HCT116 (cell line): Measurements from ENCODE around the gene PLA2G4C.

Source experiments
- EZH2 ChIP-seq: fragments of 200-600 bp; sonication (generic); IDR thresholded peaks from 2 replicates; pipeline ENCODE4 v1.6.1; 2017; ENCODE audit warnings: antibody characterized with exemption, mixed run types
- POLR2AphosphoS5 ChIP-seq: IDR thresholded peaks from 2 replicates; pipeline ENCODE4 v1.6.1; 2011; ENCODE audit warnings: mild to moderate bottlenecking, low read depth, low read length, moderate library complexity
- TF ChIP-seq, protein P1 (sequence below), 3 experiments: fragments of 200-600 bp in 1 of 3; sonication (generic) in 1 of 3; IDR thresholded peaks in 2 of 3; conservative IDR thresholded peaks in 1 of 3; 2 replicates each; pipeline ENCODE4 v1.5.1; 2012 to 2017; ENCODE audit warnings: low read depth in 2 of 3, low read length in 2 of 3, antibody characterized with exemption in 1 of 3, borderline replicate concordance in 1 of 3, control low read depth in 1 of 3, mild to moderate bottlenecking in 1 of 3, mixed read lengths in 1 of 3, mixed run types in 1 of 3, moderate library complexity in 1 of 3; ENCODE audit not compliant: insufficient read depth in 1 of 3

DNA sequence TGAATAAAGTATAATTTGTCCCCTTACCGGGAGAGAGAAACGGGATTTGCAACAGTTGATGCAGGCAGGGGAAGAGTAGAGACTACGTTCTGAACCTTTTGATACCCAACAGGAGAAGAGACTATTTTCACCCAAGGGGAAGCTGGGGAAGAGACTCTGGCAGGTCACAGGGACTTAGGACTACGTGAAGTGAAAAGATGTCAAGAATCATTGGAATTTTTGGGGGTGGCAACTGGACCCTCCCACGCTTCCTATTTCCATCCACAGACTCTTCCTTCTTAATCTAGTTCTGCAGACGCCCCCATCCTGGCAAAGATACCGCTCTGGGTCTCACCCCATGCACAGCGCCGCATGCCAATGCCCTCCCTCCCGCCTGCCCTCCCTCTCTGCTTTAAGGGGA is 80.5 kb downstream of the PLA2G4C start:
- TF ChIP-seq, protein P1, sequence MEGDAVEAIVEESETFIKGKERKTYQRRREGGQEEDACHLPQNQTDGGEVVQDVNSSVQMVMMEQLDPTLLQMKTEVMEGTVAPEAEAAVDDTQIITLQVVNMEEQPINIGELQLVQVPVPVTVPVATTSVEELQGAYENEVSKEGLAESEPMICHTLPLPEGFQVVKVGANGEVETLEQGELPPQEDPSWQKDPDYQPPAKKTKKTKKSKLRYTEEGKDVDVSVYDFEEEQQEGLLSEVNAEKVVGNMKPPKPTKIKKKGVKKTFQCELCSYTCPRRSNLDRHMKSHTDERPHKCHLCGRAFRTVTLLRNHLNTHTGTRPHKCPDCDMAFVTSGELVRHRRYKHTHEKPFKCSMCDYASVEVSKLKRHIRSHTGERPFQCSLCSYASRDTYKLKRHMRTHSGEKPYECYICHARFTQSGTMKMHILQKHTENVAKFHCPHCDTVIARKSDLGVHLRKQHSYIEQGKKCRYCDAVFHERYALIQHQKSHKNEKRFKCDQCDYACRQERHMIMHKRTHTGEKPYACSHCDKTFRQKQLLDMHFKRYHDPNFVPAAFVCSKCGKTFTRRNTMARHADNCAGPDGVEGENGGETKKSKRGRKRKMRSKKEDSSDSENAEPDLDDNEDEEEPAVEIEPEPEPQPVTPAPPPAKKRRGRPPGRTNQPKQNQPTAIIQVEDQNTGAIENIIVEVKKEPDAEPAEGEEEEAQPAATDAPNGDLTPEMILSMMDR (IDR thresholded peaks at IDR 0.05 in 2 of 3, conservative IDR thresholded peaks at IDR 0.05 in 1 of 3; ENCODE audit: borderline replicate concordance in 1 of 3, insufficient read depth in 1 of 3, low read depth in 2 of 3, low read length in 2 of 3): no peak
- no peak for TF ChIP-seq EZH2
- no peak for TF ChIP-seq POLR2AphosphoS5
